ENCODE measurements around the gene SCD5. TPM values are rescaled to one million over a fixed set of nuclear protein-coding genes. Genes with fewer than 3 reads are reported as not detected.

Gene SCD5
- total and polyA plus RNA-seq, 2 donors (not counting 1 experiment from before 2014, with no cell fraction given), result 0.03 TPM; not detected in 1

DNA sequence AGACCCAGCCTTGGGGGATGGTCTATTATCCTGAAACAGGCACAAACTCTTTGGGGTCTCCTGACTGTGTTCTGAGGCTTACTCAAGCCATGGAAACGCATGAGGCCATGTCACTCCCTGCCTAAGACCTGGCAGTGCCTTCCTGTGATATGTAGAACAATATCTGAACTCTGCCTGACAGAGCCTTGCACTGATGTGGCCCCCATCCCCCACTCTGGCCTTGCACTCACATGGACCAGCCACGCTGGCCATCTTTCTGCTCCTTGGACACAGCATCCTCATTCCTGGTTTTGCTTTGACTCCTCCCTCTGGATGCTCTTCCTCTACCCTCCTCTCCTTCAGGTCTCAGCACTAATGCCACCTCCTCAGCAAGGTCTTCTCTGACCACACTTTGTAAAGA lies 100.2 kb downstream of the SCD5 start:
- H4K20me1 ChIP-seq (ENCODE audit: control insufficient read depth, insufficient read depth, low read length, poor library complexity, severe bottlenecking), result no peaks in the 10 kb centered on the region
- no peaks in the 10 kb centered on the region for H3K9me3 ChIP-seq (ENCODE audit: control extremely low read depth in 1 of 3, control insufficient read depth in 2 of 3, insufficient read depth in 1 of 3, low read length in 2 of 3)
- H3K4me2 ChIP-seq (replicated peaks; ENCODE audit: low read depth, low read length, poor library complexity, severe bottlenecking), result no peak overlapping the region
- Mint-ChIP-seq H3K27me3 (peaks cover 9% of the 10 kb centered on the region), H3K27ac (no peak overlapping the region), H3K4me3 (no peak overlapping the region), H3K9me3 (ENCODE audit: insufficient read depth) (no peaks in the 10 kb centered on the region), H3K4me1 (no peaks in the 10 kb centered on the region)
- H3K4me3 ChIP-seq (ENCODE audit: control extremely low read depth in 1 of 5, extremely low read depth in 1 of 5, insufficient read depth in 1 of 5, low read depth in 2 of 5, low read length in 4 of 5), result no peak overlapping the region
- DNase-seq, result no peak
- ChIA-PET CTCF (no interaction called here), POLR2A (no interaction called here)
- no peaks in the 10 kb centered on the region for H3K36me3 ChIP-seq (replicated peaks in 1 of 2; ENCODE audit: control extremely low read depth in 1 of 2, control insufficient read depth in 1 of 2, extremely low read depth in 1 of 2, insufficient read depth in 2 of 2, low read length in 1 of 2)
- H3K27ac ChIP-seq (ENCODE audit: low read length in 2 of 2), result no peak overlapping the region
- no peak for TF ChIP-seq EZH2 (IDR thresholded peaks at IDR 0.05; ENCODE audit: borderline replicate concordance, insufficient read depth, low read depth, low read length, poor library complexity, severe bottlenecking)
- TF ChIP-seq, protein P1, sequence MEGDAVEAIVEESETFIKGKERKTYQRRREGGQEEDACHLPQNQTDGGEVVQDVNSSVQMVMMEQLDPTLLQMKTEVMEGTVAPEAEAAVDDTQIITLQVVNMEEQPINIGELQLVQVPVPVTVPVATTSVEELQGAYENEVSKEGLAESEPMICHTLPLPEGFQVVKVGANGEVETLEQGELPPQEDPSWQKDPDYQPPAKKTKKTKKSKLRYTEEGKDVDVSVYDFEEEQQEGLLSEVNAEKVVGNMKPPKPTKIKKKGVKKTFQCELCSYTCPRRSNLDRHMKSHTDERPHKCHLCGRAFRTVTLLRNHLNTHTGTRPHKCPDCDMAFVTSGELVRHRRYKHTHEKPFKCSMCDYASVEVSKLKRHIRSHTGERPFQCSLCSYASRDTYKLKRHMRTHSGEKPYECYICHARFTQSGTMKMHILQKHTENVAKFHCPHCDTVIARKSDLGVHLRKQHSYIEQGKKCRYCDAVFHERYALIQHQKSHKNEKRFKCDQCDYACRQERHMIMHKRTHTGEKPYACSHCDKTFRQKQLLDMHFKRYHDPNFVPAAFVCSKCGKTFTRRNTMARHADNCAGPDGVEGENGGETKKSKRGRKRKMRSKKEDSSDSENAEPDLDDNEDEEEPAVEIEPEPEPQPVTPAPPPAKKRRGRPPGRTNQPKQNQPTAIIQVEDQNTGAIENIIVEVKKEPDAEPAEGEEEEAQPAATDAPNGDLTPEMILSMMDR (IDR thresholded peaks at IDR 0.05), result no peak
- WGBS (ENCODE audit: insufficient coverage), result 86% methylated on average over 2 of the region's 2 CpGs
- H3K79me2 ChIP-seq (ENCODE audit: control insufficient read depth, insufficient read depth, low read length), result no peaks in the 10 kb centered on the region
- no peak for ATAC-seq (ENCODE audit: low read depth)
- H3K4me1 ChIP-seq (ENCODE audit: control insufficient read depth in 2 of 2, insufficient read depth in 2 of 2, low read length in 2 of 2), result no peaks in the 10 kb centered on the region
- intact Hi-C loops (cut with micrococcal nuclease), result no loop called here
- H3K9ac ChIP-seq (ENCODE audit: low read length), result no peak overlapping the region
- H2AFZ ChIP-seq (ENCODE audit: insufficient read depth, low read depth, low read length, poor library complexity, severe bottlenecking), result no peak overlapping the region
- no peaks in the 10 kb centered on the region for H3K27me3 ChIP-seq (replicated peaks in 1 of 4; ENCODE audit: control extremely low read depth in 1 of 4, control insufficient read depth in 3 of 4, insufficient read depth in 4 of 4, low read length in 3 of 4)

- Histone ChIP-seq H3K4me2 (replicated peaks; ENCODE audit: low read depth, low read length, poor library complexity, severe bottlenecking) (no peak overlapping the region), H3K79me2 (ENCODE audit: control insufficient read depth, insufficient read depth, low read length) (no peaks in the 10 kb centered on the region), H3K27me3 (replicated peaks in 1 of 4; ENCODE audit: control extremely low read depth in 1 of 4, control insufficient read depth in 3 of 4, insufficient read depth in 4 of 4, low read length in 3 of 4) (no peaks in the 10 kb centered on the region), H3K9ac (ENCODE audit: low read length) (no peak overlapping the region), H2AFZ (ENCODE audit: insufficient read depth, low read depth, low read length, poor library complexity, severe bottlenecking) (no peak overlapping the region), H4K20me1 (ENCODE audit: control insufficient read depth, insufficient read depth, low read length, poor library complexity, severe bottlenecking) (no peaks in the 10 kb centered on the region), H3K4me3 (ENCODE audit: control extremely low read depth in 1 of 5, extremely low read depth in 1 of 5, insufficient read depth in 1 of 5, low read depth in 2 of 5, low read length in 4 of 5) (no peak overlapping the region), H3K4me1 (ENCODE audit: control insufficient read depth in 2 of 2, insufficient read depth in 2 of 2, low read length in 2 of 2) (no peaks in the 10 kb centered on the region), H3K9me3 (ENCODE audit: control extremely low read depth in 1 of 3, control insufficient read depth in 2 of 3, insufficient read depth in 1 of 3, low read length in 2 of 3) (no peaks in the 10 kb centered on the region), H3K27ac (ENCODE audit: low read length in 2 of 2) (no peak overlapping the region), H3K36me3 (replicated peaks in 1 of 2; ENCODE audit: control extremely low read depth in 1 of 2, control insufficient read depth in 1 of 2, extremely low read depth in 1 of 2, insufficient read depth in 2 of 2, low read length in 1 of 2) (no peaks in the 10 kb centered on the region)
- TF ChIP-seq EZH2 (IDR thresholded peaks at IDR 0.05; ENCODE audit: borderline replicate concordance, insufficient read depth, low read depth, low read length, poor library complexity, severe bottlenecking), result no peak
- TF ChIP-seq, protein P1 (IDR thresholded peaks at IDR 0.05), result no peak
- Mint-ChIP-seq H3K4me1 (no peaks in the 10 kb centered on the region), H3K27ac (no peak overlapping the region), H3K4me3 (no peak overlapping the region), H3K9me3 (ENCODE audit: insufficient read depth) (no peaks in the 10 kb centered on the region), H3K27me3 (peaks cover 12% of the 10 kb centered on the region)
- ChIA-PET CTCF (no interaction called here), POLR2A (no interaction called here)
- no peak for DNase-seq
- no peak for ATAC-seq (ENCODE audit: low read depth)
- 69% methylated on average over 5 of the region's 8 CpGs for WGBS (ENCODE audit: insufficient coverage)
- intact Hi-C loops (cut with micrococcal nuclease), result no loop called here
Observed at GRCh38 chr4:82697561-82697960, 101.0 kb downstream of the SCD5 start.

Data from B cell (primary cell).